Activated CD4-positive, alpha-beta memory T cell treated with anti-CD3 and anti-CD28 coated beads, Interleukin-2, amount 10 ng/mL, durations not matched to agents 7 days and 5 days (primary cell): Measurements from ENCODE around the gene FLOT2. TPM values are rescaled to one million over a fixed set of nuclear protein-coding genes. Genes with fewer than 3 reads are reported as not detected.

ENCODE experiments used
- CTCF ChIA-PET: fragments of 350-600 bp; sonication (Branson Sonifier 250); formaldehyde crosslinking; loops from one replicate; lab custom pipeline; 2021; ENCODE audit warnings: antibody characterized with exemption, inconsistent platforms; lab: Charles Lee
- POLR2A ChIA-PET: fragments of 350-600 bp; sonication (Branson Sonifier 250); formaldehyde crosslinking; loops from one replicate; lab custom pipeline; 2021; ENCODE audit warnings: antibody characterized with exemption; lab: Charles Lee
- DNase-seq: peaks from one replicate; pipeline ENCODE4 v3.0.0-alpha.2; 2020
- H3K27ac Mint-ChIP-seq: one replicate; pipeline ENCODE4 v1.8.0; 2021; ENCODE audit warnings: mild to moderate bottlenecking, mixed read lengths
- H3K27me3 Mint-ChIP-seq: one replicate; pipeline ENCODE4 v1.8.0; 2021; ENCODE audit warnings: mixed read lengths
- H3K36me3 Mint-ChIP-seq: one replicate; pipeline ENCODE4 v1.8.0; 2021; ENCODE audit warnings: low read depth, mixed read lengths
- H3K4me1 Mint-ChIP-seq: one replicate; pipeline ENCODE4 v1.8.0; 2021; ENCODE audit warnings: mixed read lengths
- H3K4me3 Mint-ChIP-seq: one replicate; pipeline ENCODE4 v1.8.0; 2021; ENCODE audit warnings: mild to moderate bottlenecking, mixed read lengths
- H3K9me3 Mint-ChIP-seq: one replicate; pipeline ENCODE4 v1.8.0; 2021; ENCODE audit warnings: mixed read lengths
- total RNA-seq, 2 experiments: library from RNA; stranded (reverse); gene quantifications; one replicate each; pipeline ENCODE4 v1.2.3, GENCODE V29; 2021

FLOT2 gene
- total RNA-seq, 2 experiments from 2014 or later = 193 to 200 TPM

DNA sequence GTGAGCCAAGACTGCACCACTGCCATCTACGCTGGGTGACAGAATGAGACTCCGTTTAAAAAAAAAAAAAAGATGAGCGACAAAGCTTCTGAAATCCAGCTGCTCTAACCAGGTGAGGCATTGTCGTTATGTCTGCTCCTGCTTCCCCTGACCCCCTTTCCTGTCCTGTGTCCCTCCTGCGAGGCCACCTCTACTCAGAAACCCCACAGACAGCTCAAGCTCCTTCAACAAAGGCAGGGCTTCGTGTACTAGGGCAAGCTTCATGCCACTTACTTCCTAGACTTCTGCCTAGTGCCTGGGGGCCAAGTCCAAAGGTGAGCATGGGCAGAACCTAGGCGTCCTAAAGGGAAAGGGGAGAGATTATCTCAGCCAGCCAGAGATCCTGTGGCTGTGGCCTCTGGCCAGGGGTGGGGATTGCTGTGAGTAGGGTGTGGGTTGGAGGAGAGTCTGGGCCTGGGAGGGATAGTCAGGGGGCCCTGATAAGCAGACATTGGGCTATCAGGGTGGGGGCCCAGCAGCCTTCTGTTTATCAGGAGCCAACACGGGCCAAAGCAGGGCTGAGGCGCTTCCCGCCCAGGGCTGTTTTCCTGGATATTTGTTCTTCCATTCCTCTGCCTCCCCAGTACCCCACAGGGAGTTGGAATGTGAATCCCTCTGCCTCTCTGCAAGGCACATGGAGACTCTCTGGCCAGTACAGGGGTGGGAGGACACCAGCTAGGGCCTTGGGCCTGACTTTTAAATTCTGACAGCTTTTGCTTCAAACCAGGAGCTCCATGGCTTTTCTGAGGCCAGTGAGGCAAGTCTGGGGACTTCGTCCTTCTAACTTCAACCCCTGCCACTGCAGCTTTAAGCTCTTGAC lies 32.3 kb downstream of the FLOT2 start:
- H3K9me3 Mint-ChIP-seq = no peaks in the 10 kb centered on the region
- POLR2A ChIA-PET = interaction anchor here (1.2 kb wide), 1 partner anchor 11 kb away, joined by 3 read pairs; no protein-coding TSS in a partner anchor

GRCh38 chr17:28863953-28864352 lies 33.6 kb downstream of the FLOT2 start:
- ChIA-PET POLR2A (interaction anchor here (1.2 kb wide), 1 partner anchor 12 kb away, joined by 3 read pairs; no protein-coding TSS in a partner anchor), CTCF (no interaction called here)
- Mint-ChIP-seq H3K4me3 (no peak overlapping the region), H3K36me3 (peaks cover 13% of the 10 kb centered on the region), H3K27ac (no peak overlapping the region), H3K9me3 (no peaks in the 10 kb centered on the region), H3K4me1 (peaks cover 9% of the 10 kb centered on the region), H3K27me3 (no peaks in the 10 kb centered on the region)
- DNase-seq = no peak

More for the DNA sequence above, 32.3 kb downstream of the FLOT2 start:
- Mint-ChIP-seq H3K27ac (no peak overlapping the region), H3K27me3 (no peaks in the 10 kb centered on the region), H3K4me1 (peaks cover 9% of the 10 kb centered on the region), H3K4me3 (no peak overlapping the region), H3K36me3 (peaks cover 11% of the 10 kb centered on the region)
- CTCF ChIA-PET = no interaction called here
- no peak for DNase-seq

DNA sequence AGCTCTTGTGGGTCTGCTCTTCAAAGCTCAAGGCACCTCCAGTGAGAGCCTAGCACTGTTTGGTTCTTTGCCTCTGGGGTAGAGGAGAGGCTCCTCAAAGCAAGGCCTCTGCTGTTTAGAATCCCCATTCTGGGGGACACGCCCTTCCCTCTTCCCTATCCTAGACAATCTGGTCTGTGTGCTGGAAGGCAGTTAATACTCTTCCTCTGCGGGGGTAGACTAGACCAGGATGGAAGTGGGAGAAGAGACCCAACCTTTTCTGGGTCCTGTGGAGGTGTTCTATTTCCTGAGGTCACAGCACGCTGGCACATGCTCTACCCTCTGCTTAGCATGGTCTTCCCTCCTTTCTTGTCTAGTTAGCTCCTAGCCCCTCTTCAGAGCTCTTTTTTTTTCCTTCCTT lies 35.0 kb downstream of the FLOT2 start:
- POLR2A ChIA-PET = interaction anchor here (1.2 kb wide), 1 partner anchor 20 kb away, joined by 3 read pairs; no protein-coding TSS in a partner anchor
- H3K4me1 Mint-ChIP-seq = peaks cover 12% of the 10 kb centered on the region
- H3K27ac Mint-ChIP-seq = no peak overlapping the region
- H3K27me3 Mint-ChIP-seq = no peaks in the 10 kb centered on the region
- no peak overlapping the region for H3K4me3 Mint-ChIP-seq
- H3K9me3 Mint-ChIP-seq = no peaks in the 10 kb centered on the region
- H3K36me3 Mint-ChIP-seq = peaks cover 26% of the 10 kb centered on the region
- DNase-seq = no peak
- CTCF ChIA-PET = no interaction called here

DNA sequence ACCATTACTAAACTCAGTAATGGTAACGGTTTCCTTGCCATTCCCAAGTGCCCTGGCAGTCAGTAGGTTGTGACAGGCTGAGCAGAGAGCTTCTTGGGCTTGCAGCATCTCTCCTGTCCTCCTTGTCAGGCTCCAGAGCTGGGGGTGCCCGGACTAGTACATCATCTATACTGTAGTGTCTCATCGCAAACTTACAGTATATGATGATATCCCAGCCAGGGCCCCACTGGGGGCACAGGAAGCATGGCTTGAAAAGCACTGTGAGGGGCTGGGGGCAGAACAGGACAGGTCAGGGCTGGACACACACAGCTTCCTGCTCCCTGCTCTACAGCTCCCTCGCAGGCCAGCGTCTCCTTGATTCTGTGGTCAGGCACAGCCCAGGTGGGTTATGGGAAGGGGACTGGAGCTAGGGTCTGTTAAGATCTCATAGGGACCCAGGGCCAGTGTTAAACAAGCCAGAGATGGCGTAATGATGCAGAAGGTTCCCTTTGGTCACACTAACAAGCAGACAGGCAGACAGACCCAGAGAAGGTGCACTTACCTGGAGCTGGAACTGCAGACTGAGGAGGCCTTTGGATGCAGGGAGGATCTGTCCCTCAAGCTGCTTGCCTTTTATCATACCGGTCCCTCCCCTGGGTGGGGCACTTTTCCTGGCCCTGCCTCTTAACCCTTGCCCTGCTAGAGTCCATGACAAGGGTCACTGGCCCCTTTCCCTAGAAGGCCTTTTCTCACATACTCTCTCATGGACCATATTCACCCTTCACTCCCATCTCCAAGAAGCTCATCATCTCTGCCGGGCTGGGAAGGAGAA lies 35.9 kb downstream of the FLOT2 start:
- ChIA-PET POLR2A (interaction anchor here (1.1 to 1.2 kb wide), 2 partner anchors 19 to 21 kb away, joined by 3 read pairs; partner anchors contain the start of gene FAM222B), CTCF (interaction anchor here (0.9 kb wide), 1 partner anchor 135 kb away, joined by 3 read pairs; no protein-coding TSS in a partner anchor)
- Mint-ChIP-seq H3K4me1 (peaks cover 14% of the 10 kb centered on the region), H3K27ac (no peak overlapping the region), H3K27me3 (no peaks in the 10 kb centered on the region), H3K4me3 (no peak overlapping the region), H3K36me3 (peaks cover 31% of the 10 kb centered on the region), H3K9me3 (no peaks in the 10 kb centered on the region)
- no peak for DNase-seq

DNA sequence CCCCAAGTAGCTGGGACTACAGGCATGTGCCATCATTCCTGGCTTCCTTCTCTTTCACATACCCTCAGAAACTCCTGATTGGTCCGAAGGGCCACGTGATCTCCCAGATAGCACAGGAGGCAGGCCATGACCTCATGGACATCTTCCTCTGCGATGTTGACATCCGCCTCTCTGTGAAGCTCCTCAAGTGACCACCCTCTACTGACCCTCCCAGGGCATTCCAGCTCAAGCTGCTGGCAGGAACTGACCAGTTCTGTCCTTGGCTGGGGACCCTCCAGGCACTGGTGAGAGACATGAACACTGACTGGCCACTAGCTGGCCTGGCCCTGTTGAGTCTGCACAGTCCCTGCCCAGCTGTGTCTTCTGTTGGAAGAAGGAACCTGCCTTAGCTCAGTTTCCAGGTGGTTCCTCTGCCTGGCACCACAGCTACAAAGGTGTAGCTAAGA lies 37.1 kb downstream of the FLOT2 start:
- Mint-ChIP-seq H3K4me3 (no peak overlapping the region), H3K27ac (no peak overlapping the region), H3K36me3 (peaks cover 33% of the 10 kb centered on the region), H3K9me3 (no peaks in the 10 kb centered on the region), H3K4me1 (peaks cover 14% of the 10 kb centered on the region), H3K27me3 (no peaks in the 10 kb centered on the region)
- ChIA-PET CTCF (interaction anchor here (0.9 kb wide), 1 partner anchor 133 kb away, joined by 3 read pairs; no protein-coding TSS in a partner anchor), POLR2A (interaction anchor here (1.1 kb wide), 1 partner anchor 18 kb away, joined by 3 read pairs; the partner anchor contains the start of gene FAM222B)
- DNase-seq = no peak

- DNase-seq = no peak
- no peak overlapping the region for H3K27ac Mint-ChIP-seq
- H3K36me3 Mint-ChIP-seq = peaks cover 33% of the 10 kb centered on the region
- H3K27me3 Mint-ChIP-seq = no peaks in the 10 kb centered on the region
- no peak overlapping the region for H3K4me3 Mint-ChIP-seq
- CTCF ChIA-PET = interaction anchor here (1.1 to 2.1 kb wide), 2 partner anchors 10 to 12 kb away, joined by 5 read pairs; no protein-coding TSS in a partner anchor
- H3K9me3 Mint-ChIP-seq = no peaks in the 10 kb centered on the region
- POLR2A ChIA-PET = interaction anchor here (0.9 to 1.7 kb wide), 5 partner anchors 13 to 58 kb away, joined by 3 to 6 read pairs (median 3); partner anchors contain the start of gene FAM222B
- peaks cover 26% of the 10 kb centered on the region for H3K4me1 Mint-ChIP-seq
Observed at GRCh38 chr17:28858801-28859355, 38.7 kb downstream of the FLOT2 start.

DNA sequence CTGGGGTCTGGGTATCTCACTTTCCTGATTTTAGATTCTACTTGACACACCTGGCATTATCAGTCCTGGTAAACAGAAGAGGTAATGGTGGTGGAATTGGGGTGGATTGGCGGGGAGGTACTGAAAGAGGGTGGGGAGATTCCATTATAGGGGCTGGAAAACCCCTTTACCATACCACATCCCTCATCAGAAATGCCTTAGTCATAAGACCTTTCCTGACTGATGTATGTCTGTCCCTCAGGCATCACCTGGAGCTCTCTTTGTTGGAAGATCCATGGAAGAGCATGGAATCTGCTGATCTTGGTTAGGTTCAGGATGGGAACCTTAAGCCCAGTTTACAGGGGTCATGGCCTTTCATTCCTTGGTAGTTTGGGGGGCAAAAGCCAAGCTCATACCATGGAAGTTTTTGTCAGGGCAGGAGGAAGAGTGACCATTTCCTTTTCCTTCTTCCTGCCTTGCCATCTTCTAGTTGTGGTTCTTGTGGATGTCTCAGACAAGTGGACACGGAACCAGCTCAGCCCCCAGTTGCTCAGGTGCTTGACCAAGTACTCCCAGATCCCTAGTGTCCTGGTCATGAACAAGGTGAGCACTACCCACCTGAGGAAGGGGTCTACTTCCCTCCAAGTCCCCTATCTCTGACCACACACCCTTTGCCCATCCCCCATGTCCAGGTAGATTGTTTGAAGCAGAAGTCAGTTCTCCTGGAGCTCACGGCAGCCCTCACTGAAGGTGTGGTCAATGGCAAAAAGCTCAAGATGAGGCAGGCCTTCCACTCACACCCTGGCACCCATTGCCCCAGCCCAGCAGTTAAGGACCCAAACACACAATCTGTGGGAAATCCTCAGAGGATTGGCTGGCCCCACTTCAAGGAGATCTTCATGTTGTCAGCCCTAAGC lies 39.4 kb downstream of the FLOT2 start:
- no peak for DNase-seq
- H3K36me3 Mint-ChIP-seq = peaks cover 33% of the 10 kb centered on the region
- H3K4me3 Mint-ChIP-seq = peak overlapping the region; percentile 42
- peaks cover 30% of the 10 kb centered on the region for H3K4me1 Mint-ChIP-seq
- H3K27me3 Mint-ChIP-seq = no peaks in the 10 kb centered on the region
- H3K9me3 Mint-ChIP-seq = no peaks in the 10 kb centered on the region
- no peak overlapping the region for H3K27ac Mint-ChIP-seq
- ChIA-PET POLR2A (interaction anchor here (1.0 to 1.7 kb wide), 4 partner anchors 13 to 44 kb away, joined by 3 to 6 read pairs (median 4); partner anchors contain the start of gene FAM222B), CTCF (interaction anchor here (1.1 to 2.1 kb wide), 2 partner anchors 10 to 13 kb away, joined by 5 read pairs; no protein-coding TSS in a partner anchor)

GRCh38 chr17:28856028-28856574 lies 41.4 kb downstream of the FLOT2 start:
- peaks cover 30% of the 10 kb centered on the region for H3K4me1 Mint-ChIP-seq
- ChIA-PET CTCF (interaction anchor here (0.6 to 1.5 kb wide), 4 partner anchors 36 to 129 kb away, joined by 3 to 4 read pairs (median 4); partner anchors contain the start of gene DHRS13), POLR2A (interaction anchor here (1.0 to 1.8 kb wide), 3 partner anchors 14 to 42 kb away, joined by 4 to 9 read pairs (median 7); partner anchors contain the start of genes FAM222B and FLOT2)
- peaks cover 28% of the 10 kb centered on the region for H3K36me3 Mint-ChIP-seq
- H3K9me3 Mint-ChIP-seq = no peaks in the 10 kb centered on the region
- peak overlapping the region; percentile 95 for H3K4me3 Mint-ChIP-seq
- H3K27ac Mint-ChIP-seq = no peak overlapping the region
- no peaks in the 10 kb centered on the region for H3K27me3 Mint-ChIP-seq
- no peak for DNase-seq

DNA sequence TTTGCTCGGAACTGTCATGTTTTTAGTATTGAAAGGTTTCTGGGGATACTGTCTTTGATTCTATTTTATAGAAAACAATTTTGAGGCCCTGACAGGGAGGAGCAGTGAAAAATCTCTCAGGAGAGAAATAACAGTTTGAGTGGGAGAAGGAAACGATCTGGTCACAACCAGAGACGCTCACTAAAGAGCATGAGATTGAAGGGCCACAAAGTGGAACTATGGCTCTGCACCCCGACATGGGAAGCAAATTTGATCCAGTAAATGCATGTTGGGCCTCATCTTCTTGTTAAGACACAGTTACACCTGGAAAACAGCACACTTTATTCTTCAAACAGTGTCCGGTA lies 42.2 kb downstream of the FLOT2 start:
- Mint-ChIP-seq H3K36me3 (peaks cover 23% of the 10 kb centered on the region), H3K4me3 (peak overlapping the region; percentile 95), H3K4me1 (peaks cover 30% of the 10 kb centered on the region), H3K27ac (peak overlapping the region; percentile 78), H3K27me3 (no peaks in the 10 kb centered on the region), H3K9me3 (no peaks in the 10 kb centered on the region)
- POLR2A ChIA-PET = interaction anchor here (1.0 to 1.8 kb wide), 4 partner anchors 13 to 92 kb away, joined by 3 to 9 read pairs (median 6); partner anchors contain the start of genes FAM222B and FLOT2
- no peak for DNase-seq
- CTCF ChIA-PET = interaction anchor here (0.8 to 1.5 kb wide), 2 partner anchors 37 to 129 kb away, joined by 3 to 4 read pairs; no protein-coding TSS in a partner anchor

GRCh38 chr17:28854457-28855335 lies 42.8 kb downstream of the FLOT2 start, which contains the start of gene ERAL1:
TSS of gene ERAL1 (plus strand) at chr17:28855016. CDS start at chr17:28855035, 19 bp downstream.
- peak; percentile 89 for DNase-seq
- peaks cover 30% of the 10 kb centered on the region for H3K4me1 Mint-ChIP-seq
- H3K4me3 Mint-ChIP-seq = peak within 1 kb of the TSS; percentile 95
- H3K27ac Mint-ChIP-seq = peak within 1 kb of the TSS; percentile 78
- POLR2A ChIA-PET = interaction anchor here (1.0 to 1.8 kb wide), 3 partner anchors 12 to 91 kb away, joined by 3 to 9 read pairs (median 4); partner anchors contain the start of genes FAM222B and FLOT2
- H3K27me3 Mint-ChIP-seq = no peaks in the 10 kb centered on the region
- H3K9me3 Mint-ChIP-seq = no peaks in the 10 kb centered on the region
- CTCF ChIA-PET = no interaction called here
- peaks cover 22% of the 10 kb centered on the region for H3K36me3 Mint-ChIP-seq
